DMS79 (cell line): ENCODE measurements around the gene PAOX.
A peak's percentile ranks its signal among the peaks of the same experiment; 100 is the strongest.
"Not testable (repeated sequence)": the region's sequence is repeated elsewhere in the genome, so short reads cannot be mapped to it uniquely, and the experiment has no call there.

Experiments
- DNase-seq: peaks from one replicate; lab custom pipeline; 2025; lab: John Stamatoyannopoulos, UW

The PAOX gene

DNA sequence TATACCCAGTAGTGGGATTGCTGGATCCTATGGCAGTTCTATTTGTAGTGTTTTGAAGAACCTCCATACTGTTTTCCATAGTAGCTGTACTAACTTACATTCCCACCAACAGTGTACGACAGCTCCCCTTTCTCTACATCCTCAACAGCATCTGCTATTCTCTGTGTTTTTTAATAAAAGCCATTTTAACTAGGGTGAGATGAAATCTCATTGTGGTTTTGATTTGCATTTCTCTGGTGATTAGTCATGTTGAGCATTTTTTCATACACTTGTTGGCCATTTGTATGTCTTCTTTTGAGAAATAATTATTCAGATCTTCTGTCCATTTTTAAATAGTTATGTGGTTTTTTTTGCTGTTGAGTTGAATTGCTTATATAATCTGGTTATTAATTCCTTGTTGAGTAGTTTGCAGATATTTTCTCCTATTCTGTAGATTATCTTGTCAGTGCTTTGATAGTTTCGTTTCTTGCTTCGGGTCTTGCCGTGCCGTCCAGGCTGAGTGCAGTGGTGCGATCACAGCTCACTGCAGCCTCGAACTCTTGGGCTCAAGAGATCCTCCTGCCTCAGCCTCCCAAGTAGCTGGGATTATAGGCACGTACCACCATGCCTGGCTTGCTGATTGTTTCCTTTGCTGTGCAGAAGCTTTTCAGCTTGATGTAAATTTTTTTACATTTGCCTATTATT, 26.9 kb downstream of the PAOX start:
- DNase-seq: no peak

DNA sequence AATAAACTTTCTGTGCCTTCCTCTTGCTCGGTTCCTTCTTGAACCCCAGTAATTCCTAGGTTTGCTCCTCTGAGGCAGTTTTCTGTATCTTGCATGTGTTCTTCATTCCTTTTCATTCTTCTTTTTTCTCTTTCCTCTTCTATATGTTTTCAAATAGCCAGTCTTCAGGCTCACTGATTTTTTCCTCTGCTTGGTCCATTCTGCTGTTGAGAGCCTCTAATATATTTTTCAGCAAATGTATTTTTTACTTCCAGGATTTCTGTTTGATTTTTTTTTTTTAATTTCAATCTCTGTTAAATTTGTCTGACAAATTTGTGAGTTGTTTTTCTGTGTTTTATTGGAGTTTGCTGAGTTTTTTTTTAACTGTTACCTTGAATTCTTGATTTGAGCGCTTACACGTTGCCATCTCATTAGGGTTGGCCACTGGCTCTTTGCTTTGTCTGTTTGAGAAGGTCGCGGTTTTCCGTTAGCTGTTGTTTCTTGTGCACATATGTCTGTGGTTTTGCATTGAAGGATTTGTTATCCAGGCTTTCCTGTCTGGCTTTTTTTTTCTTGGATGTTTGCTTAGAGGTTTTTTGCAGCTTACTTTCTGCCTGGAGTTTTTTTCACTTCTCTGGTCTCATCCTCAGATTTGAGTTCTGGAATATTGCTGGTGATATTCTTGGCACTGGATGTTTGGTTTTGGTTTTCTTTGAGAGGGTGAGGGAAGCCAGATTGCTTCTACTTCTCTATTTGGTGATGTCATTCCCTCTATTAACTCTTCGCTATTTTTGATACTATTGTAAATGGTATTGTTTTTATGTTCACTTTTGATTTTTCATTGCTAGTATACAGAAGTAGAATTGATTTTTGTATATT, 32.7 kb downstream of the PAOX start:
- no peak for DNase-seq

- DNase-seq: no peak
Measured at GRCh38 chr10:133412381-133412711, 33.3 kb downstream of the PAOX start.

DNA sequence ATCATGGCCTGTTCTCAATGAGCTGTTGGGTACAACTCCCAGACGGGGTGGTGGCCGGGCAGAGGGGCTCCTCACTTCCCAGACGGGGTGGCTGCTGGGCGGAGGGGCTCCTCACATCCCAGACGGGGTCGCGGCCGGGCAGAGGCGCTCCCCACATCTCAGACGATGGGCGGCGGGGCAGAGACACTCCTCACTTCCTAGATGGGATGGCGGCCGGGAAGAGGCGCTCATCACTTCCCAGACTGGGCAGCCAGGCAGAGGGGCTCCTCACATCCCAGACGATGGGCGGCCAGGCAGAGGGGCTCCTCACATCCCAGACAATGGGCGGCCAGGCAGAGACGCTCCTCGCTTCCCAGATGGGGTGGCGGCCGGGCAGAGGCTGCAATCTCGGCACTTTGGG, 35.3 kb downstream of the PAOX start:
- DNase-seq: not testable (repeated sequence)

DNA sequence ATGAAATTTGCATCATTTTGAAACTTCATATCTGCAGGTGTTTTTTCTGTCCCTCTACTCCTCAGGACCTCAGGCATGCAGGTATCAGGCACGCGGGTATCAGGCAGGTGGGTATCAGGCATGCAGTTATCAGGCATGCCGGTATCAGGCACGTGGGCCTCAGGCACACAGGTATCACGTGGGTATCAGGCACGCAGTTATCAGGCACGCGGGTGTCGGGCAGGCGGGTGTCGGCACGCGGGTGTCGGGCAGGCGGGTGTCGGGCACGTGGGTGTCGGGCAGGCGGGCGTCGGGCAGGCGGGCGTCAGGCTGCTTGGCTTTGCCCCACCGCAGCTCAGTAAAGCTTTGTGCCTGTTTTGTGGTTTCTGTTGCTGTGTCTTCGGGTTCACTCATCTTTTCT, 36.7 kb downstream of the PAOX start:
- no peak for DNase-seq

GRCh38 chr10:133418289-133418993, 39.4 kb downstream of the PAOX start:
- no peak for DNase-seq

GRCh38 chr10:133419211-133419950, 40.3 kb downstream of the PAOX start:
- DNase-seq: no peak

DNA sequence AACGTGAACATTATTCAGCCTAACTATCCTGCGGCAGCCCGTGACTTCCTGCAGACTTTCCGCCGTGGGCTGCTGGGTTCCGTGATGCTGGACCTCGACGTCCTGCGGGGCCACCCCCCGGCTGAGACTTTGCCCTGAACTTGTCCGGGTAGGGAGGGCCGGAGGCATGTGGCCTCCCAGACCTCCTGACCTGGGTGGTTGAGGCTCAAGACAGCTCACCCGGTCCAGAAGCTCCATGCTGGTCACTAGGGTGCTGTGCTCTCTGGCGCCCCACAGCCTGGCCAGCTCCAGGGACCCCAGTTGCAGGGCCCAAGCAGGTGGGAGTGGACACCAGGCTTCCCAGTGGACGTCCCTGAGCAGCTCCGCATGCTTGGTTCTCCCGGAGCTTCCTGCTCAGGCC, 41.0 kb downstream of the PAOX start:
- no peak for DNase-seq

- DNase-seq: no peak
Measured at GRCh38 chr10:133420579-133420978, 41.5 kb downstream of the PAOX start.

GRCh38 chr10:133421336-133422222, 42.5 kb downstream of the PAOX start:
- no peak for DNase-seq

DNA sequence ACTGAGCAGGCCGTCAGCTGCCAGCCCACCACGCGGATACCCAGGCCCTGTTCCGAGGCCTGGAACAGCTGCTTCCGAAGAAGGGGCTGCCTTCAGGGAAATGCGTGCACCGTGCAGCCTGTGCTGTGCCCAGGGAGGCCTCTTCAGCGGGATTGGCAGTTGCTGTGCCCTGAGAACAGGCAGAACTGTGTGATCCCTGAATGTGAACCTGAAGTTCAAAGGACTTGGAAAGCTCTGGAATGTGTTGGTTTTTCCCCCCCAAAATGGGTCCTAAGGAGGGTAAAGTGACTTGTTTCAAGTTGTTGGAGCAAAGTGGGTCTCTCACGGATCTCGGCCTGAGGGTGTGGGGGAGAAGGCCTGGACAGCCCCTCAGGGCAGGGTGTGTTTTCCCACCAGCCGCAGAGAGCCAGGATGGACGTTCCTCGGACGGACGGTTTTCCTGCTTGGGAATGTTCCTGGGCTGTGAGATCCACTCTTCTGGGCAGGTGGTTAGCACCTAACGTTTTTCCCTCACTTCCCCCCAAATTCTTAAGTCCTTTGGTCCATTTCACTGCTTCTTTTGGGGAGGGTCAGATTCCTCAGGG, 43.3 kb downstream of the PAOX start:
- no peak for DNase-seq

GRCh38 chr10:133422807-133423771, 44.0 kb downstream of the PAOX start:
- DNase-seq: peak; percentile 3

DNA sequence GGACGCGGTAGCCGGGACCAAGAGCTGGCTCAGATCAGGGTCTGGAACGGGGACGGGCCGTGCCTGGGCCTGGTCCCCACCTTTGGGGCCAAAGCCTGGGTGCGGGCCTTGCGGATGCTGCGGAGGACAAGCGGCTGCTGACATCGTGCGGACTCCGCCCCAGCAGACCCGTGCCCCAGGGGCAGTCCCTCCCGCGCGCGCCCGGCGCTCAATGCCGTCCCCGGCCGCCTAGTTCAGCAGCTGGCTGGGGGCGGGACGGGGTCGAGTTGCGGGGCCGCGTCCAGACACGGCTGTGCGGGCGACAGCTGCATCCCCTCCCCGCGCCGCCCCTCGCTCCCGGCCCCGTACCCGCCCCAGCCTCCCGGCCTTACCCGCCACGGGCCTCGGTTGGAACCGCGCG, 45.0 kb downstream of the PAOX start:
- not testable (repeated sequence) for DNase-seq

- DNase-seq: not testable (repeated sequence)
Measured at GRCh38 chr10:133424601-133425000, 45.5 kb downstream of the PAOX start, which contains the start of gene SPRN. SPRN (minus strand) TSS chr10:133424625; CDS start chr10:133423681, 944 bp downstream.

DNA sequence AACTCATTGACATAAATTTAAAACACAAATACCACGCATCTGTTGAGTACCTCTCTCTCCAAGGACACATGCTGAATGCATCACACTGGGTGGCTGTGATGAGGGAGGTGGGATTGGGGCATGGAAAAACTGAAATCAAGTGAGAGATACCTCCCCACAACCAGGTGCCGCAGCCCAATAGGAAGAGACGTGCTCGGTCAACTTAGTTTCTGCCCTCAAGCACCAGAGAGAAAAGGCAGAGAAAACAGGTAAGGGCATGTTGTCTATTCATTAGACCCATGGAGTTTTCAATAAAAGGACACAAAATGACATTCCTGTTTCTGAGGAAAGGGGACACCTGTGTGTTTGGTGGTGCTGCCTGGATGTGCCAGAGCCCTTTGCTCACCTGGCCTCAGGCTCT, 50.5 kb downstream of the PAOX start:
- DNase-seq: not testable (repeated sequence)

DNA sequence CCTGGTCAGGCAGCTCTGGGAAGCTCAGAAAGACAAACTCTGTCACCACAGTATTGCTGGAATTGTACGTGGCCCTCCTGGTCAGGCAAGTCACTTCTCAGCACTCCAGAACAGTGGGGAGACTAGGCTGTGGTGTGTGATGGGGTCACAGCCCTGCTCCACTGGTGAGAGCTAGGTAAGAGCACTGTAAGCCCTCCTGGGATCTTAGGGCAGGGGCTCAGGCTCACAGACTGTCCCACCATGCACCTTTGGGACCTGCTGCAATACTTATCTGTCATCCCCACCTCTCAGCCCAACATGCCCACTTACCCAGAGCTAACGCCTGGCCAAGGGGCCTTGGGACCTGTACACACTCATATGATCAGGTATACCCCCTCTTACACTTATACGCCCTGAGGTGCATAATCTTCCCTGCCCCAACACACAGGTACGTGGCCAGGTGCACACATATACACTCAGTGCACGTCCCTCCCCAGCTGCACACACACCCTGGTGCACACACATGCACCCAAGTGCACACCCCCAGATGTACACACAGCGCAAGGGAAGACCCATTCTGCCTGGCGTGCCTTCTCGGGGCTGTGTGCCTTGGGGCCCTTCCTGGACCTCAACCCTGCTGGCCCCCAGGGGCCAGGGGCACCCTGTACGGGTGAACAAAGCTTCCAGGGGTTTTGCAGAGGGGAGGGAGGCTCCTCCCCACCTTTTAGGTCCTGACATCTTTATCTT, 53.0 kb downstream of the PAOX start:
- DNase-seq: not testable (repeated sequence)

GRCh38 chr10:133432789-133433188, 53.7 kb downstream of the PAOX start:
- not testable (repeated sequence) for DNase-seq

DNA sequence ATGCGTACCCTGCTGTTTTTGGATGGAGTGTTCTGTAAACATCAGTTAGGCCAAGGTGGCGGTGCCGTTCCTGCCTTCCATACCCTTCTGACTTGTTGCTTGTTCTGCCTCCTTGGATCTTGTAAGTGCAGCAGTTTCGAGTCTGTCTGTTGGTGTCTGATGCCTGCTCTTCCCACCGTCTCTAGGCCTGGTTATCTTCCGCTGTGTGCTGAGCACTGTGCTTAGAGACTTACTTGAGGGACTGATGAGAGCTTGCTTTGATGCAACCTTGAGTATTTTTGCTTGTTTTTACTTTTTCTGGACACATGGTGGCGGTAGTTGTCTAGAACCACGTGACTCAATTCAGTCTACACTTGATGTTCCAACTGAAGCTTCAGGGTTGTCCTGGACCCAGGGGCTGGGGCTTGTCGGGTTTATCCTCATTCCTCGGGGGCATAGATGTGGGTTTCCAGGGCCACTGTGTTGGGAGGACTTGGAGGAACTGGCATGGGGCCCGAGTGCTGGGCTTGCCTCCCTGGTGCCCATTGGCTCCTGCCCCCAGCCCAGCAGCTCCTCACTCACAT, 59.7 kb downstream of the PAOX start:
- DNase-seq: no peak
